GM12891 (cell line): ENCODE results near the gene MYCN.
"Not testable (repeated sequence)": the region's sequence is repeated elsewhere in the genome, so short reads cannot be mapped to it uniquely, and the experiment has no call there.

ENCODE experiments used
- DNase-seq: peaks from one replicate; pipeline ENCODE4 v3.0.0; 2011; ENCODE audit warnings: low spot score; ENCODE audit not compliant: insufficient read length
- FAIRE-seq: peaks from 2 replicates; lab custom pipeline; 2011; peaks lifted over from hg19 to GRCh38; lab: Jason Lieb, UNC
- PAX5 ChIP-seq: IDR thresholded peaks from 2 replicates; pipeline ENCODE4 v1.6.1; 2011; ENCODE audit warnings: low read length, moderate library complexity, mild to moderate bottlenecking; ENCODE audit not compliant: insufficient read depth, severe bottlenecking
- POLR2A ChIP-seq: IDR thresholded peaks from 2 replicates; pipeline ENCODE4 v1.6.1; 2011; ENCODE audit warnings: low read depth, low read length, control low read depth
- POLR2AphosphoS5 ChIP-seq: IDR thresholded peaks from 2 replicates; pipeline ENCODE4 v1.6.1; 2011; ENCODE audit warnings: low read depth, low read length, control low read depth
- POU2F2 ChIP-seq: IDR thresholded peaks from 2 replicates; pipeline ENCODE4 v1.6.1; 2011; ENCODE audit warnings: low read depth, mild to moderate bottlenecking, control low read depth, low read length, moderate library complexity
- SPI1 ChIP-seq: IDR thresholded peaks from 2 replicates; pipeline ENCODE4 v1.6.1; 2011; ENCODE audit warnings: low read depth, low read length, control low read depth
- TAF1 ChIP-seq: IDR thresholded peaks from 2 replicates; pipeline ENCODE4 v1.6.1; 2011; ENCODE audit warnings: low read depth, low read length, control low read depth

MYCN gene

DNA sequence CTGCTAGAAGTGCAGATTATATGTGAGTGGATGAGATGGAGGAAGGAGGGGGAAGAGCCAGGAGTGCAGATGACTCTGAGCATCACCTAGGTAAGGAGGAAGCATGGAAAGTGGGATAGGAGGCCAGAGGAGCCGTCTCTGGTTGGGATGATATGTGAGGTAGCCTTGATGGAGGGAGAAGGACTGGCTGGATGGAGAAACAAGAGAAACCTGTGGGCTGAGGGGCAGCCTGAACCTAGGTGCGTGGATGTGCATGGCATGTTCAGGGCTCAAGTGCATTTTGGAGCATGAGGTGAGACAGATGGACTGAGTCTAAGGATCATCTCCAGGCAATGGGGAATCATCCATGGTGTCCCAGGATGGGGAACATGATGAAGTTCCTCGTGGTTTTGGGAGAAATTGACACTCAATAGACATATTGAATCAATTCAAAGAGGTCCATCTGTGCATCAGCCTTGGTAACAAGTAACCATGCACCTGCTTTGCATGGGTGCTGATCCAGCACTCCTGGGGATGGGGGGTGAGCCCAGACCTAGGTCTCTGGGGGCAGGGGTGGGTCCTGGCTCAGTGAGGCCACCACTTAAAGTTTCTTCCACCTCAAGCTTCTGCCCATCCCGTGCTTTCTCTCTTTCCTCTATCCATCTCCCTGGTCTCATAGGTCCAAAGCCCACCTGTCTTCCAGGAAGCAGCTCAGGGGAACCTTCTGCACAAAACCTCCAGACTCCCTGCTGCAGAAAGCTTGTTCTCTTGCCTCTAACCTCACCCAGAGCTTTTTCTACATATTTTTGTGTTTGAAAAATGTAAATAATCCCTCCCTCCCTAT, 19.2 kb downstream of the MYCN start:
- DNase-seq (no peak), FAIRE-seq (no peak)
- TF ChIP-seq POU2F2 (no peak), SPI1 (no peak), POLR2A (no peak), TAF1 (no peak), PAX5 (no peak), POLR2AphosphoS5 (no peak)

GRCh38 chr2:15960154-15960520, 19.8 kb downstream of the MYCN start:
- not testable (repeated sequence) for FAIRE-seq, DNase-seq

DNA sequence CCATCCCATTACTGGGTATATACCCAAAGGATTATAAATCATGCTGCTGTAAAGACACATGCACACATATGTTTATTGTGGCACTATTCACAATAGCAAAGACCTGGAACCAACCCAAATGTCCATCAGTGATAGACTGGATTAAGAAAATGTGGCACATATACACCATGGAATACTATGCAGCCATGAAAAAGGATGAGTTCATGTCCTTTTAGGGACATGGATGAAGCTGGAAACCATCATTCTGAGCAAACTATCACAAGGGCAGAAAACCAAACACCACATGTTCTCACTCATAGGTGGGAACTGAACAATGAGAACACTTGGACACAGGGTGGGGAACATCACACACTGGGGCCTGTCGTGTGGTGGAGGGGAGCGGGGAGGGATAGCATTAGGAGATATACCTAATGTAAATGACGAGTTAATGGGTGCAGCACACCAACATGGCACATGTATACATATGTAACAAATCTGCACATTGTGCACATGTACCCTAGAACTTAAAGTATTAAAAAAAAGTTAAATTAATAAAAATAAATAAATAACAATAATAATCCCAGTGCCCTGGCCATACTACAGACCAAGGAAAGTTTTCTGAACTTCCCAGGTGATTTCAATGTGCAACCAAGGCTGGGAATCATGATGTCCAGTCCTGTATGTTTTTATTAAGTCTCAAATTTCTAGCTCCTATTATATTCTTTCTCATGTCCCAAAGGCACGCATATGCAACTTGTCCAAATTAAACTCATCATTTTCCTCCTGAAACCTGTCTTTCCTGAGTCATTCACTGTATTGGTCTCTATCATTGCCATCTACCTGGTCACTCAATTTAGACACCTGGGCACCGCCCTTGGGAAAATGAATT, 23.0 kb downstream of the MYCN start:
- not testable (repeated sequence) for DNase-seq, FAIRE-seq

DNA sequence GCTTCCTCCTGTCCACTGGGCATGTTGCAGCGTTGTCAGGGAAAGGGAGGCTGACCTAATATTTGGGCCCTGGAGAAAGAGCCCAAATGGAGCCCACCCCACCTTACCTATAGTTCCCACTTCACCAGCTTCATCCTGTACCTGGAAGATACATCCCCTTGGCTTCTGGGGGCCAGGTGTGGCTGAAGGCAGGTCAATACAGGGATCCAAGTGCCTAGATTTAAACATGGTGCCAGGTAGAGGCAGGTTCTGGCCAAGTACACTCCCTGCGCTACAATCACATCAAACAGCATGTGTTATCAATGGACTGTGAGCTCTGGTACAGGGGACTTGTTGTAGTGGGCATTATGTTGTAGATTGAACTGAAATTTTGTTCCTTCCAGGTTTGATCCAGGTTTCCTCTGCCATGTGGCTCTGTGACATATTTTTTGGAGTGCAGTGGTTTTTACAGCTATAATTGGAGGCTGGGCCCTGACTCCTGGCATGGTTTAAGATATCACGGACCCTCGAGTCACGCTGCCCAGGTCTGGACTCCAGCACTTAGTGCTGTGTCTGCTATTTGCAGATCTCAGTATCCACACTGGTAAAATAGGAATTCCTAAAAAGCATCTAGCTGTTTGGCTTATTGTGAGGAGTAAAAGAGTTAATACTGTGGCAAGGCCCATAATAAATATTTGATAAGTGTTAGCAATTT, 23.8 kb downstream of the MYCN start:
- no peak for FAIRE-seq
- no peak for TF ChIP-seq PAX5
- TF ChIP-seq POLR2AphosphoS5 = no peak
- no peak for TF ChIP-seq TAF1
- no peak for TF ChIP-seq POU2F2
- no peak for TF ChIP-seq SPI1
- no peak for TF ChIP-seq POLR2A
- no peak for DNase-seq

- TF ChIP-seq SPI1 (no peak), TAF1 (no peak), PAX5 (no peak), POLR2A (no peak), POU2F2 (no peak), POLR2AphosphoS5 (no peak)
- DNase-seq = no peak
- no peak for FAIRE-seq
These were observed 24.7 kb downstream of the MYCN start for GRCh38 chr2:15964936-15965563.

DNA sequence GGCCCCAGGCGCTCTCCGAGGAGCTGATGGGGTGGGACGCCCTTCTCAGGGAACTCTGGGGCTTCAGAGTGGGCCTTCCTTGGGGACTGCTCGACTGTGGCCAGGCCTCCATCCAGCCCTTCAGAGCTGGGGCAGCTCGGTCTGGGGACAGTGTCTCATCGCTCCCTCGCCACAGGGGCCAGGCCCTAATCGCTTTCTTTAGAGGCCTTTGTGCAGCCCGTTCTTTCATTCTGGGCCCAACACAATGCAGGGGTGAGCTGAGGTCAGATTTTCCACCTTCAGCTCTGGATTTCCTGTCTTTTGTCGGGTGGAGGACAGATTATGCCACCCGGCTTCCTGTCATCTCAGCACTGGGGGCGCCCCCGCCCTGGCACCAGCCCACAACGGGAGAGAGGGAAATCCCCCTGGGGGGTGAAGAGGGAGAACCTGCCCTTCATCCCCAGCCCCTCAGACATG, 25.2 kb downstream of the MYCN start:
- DNase-seq = no peak
- no peak for FAIRE-seq
- TF ChIP-seq POU2F2 (no peak), PAX5 (no peak), SPI1 (no peak), POLR2A (no peak), POLR2AphosphoS5 (no peak), TAF1 (no peak)

DNA sequence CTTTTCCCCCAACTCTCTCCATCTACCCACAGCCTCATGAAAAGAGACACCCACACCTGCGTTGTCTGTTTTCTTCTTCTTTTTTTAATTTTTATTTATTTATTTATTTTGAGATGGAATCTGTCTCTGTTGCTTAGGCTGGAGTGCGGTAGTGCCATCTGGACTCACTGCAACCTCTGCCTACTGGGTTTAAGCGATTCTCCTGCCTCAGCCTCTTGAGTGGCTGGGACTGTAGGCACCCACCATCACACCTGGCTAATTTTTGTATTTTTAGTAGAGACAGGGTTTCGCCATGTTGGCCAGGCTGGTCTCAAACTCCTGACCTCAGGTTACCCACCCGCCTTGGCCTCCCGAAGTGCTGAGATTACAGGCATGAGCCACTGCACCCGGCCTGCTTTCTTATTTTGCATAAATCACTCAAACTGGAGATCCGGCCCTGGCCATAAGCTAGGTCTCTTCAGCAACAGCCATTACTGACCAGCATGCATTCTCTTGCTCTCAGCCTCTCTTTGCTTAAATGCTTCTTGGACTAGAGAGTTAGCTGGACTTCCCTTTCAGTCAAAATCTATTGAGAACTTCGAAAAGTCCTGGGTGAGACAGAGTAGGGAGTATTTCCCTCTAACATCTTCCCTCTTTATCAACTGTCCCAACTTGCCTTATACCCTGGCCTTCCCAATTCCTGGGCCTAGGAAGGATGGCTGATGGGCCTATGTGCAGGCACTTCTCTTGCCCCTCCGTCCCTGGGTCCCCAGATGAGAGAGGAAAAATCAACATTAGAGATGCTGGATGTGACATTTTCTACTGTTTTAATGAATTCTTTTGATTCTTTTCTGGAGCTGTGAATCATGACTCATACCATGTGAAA, 27.3 kb downstream of the MYCN start:
- FAIRE-seq (no peak), DNase-seq (no peak)
- no peak for TF ChIP-seq SPI1
- no peak for TF ChIP-seq PAX5
- no peak for TF ChIP-seq POLR2AphosphoS5

- DNase-seq = no peak
- no peak for FAIRE-seq
- TF ChIP-seq POU2F2 (no peak), POLR2AphosphoS5 (no peak), SPI1 (no peak), PAX5 (no peak), POLR2A (no peak), TAF1 (no peak)
These were observed 28.2 kb downstream of the MYCN start for GRCh38 chr2:15968280-15969178.
